ENCODE data around the gene NAV2.

Gene NAV2

DNA sequence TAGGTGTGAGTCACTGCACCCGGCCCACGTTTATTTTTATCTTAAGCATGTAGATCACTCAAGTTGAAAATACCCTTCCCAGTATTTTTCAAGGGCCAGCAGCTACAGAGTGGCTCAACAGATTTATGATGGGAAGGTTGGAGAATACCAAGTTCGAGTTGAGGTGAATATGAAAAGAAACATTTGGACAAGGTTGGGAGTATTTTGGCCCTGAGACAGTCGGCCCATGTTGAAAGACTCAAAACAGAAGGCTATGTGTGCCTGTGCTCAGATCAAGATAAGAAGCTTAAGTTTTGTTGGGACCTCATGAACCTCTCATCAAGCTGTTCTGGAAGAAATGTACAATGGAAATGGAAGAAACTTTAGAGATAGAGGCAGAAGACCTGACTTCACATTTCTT lies 248.6 kb downstream of the NAV2 start:
- TF ChIP-seq, protein P1, sequence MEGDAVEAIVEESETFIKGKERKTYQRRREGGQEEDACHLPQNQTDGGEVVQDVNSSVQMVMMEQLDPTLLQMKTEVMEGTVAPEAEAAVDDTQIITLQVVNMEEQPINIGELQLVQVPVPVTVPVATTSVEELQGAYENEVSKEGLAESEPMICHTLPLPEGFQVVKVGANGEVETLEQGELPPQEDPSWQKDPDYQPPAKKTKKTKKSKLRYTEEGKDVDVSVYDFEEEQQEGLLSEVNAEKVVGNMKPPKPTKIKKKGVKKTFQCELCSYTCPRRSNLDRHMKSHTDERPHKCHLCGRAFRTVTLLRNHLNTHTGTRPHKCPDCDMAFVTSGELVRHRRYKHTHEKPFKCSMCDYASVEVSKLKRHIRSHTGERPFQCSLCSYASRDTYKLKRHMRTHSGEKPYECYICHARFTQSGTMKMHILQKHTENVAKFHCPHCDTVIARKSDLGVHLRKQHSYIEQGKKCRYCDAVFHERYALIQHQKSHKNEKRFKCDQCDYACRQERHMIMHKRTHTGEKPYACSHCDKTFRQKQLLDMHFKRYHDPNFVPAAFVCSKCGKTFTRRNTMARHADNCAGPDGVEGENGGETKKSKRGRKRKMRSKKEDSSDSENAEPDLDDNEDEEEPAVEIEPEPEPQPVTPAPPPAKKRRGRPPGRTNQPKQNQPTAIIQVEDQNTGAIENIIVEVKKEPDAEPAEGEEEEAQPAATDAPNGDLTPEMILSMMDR (IDR thresholded peaks at IDR 0.05; ENCODE audit: borderline replicate concordance, control extremely low read depth, extremely low read depth, insufficient read depth, missing control alignments): no peak
- in situ Hi-C loops (cut with MboI; ENCODE audit: low sequenced_read_pairs, unreplicated experiment): no loop called here

DNA sequence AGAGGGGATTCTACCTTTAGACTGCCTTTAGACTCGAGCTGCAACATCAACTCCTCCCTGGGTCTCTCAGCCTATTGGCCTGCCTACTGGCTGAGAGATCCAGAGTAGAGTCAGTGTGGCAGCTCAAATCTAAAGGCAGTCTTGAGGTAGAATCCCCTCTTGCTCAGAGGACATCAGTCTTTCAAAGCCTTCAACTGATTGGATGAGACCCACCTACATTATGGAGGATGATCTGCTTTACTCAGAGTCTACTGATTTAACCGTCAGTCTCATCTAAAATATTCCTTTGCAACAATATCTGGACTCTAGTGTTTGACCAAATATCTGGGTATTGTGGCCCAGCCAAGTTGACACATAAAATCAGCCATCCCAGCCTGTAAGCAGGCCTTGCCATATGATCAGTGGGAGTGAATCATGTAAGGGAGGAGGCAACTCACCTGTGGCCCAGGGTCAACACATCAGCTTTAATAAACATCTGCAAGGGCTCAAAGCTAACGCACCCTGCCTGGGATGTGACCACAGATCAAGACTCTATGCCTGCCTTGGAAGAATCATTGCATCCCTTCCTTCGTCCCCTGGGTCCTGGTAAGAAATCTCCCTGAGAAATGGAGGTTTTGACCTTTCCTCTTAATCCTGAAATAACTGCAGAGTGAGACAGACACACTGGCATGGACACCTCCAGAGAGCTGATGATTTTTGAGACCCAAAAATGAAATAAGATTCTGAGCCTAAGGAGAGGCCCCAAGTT lies 249.6 kb downstream of the NAV2 start:
- TF ChIP-seq, protein P1 (IDR thresholded peaks at IDR 0.05; ENCODE audit: borderline replicate concordance, control extremely low read depth, extremely low read depth, insufficient read depth, missing control alignments): no peak
- in situ Hi-C loops (cut with MboI; ENCODE audit: low sequenced_read_pairs, unreplicated experiment): no loop called here
- DNase-seq (ENCODE audit: low spot score): no peak

More for the DNA sequence above, 248.6 kb downstream of the NAV2 start:
- DNase-seq (ENCODE audit: low spot score): no peak

DNA sequence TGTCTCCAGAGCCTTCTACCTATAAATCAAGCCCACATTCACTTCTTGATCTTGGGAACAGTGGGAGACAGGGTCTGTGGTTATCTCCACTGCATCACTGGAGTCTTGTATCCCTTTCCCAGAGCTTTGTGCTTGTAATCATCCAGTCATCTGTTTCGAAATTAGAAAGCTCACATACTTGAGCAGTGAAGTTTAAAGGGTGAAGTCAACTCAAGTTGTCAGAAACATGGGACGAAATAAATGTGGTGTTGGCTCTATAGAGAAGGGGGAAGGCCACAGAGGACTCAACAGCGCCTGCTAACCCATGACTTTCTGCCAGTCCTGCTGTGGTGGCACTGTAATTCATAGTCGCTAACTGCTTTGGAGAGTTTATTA lies 250.2 kb downstream of the NAV2 start:
- TF ChIP-seq, protein P1 (IDR thresholded peaks at IDR 0.05; ENCODE audit: borderline replicate concordance, control extremely low read depth, extremely low read depth, insufficient read depth, missing control alignments): no peak
- DNase-seq (ENCODE audit: low spot score): no peak
- in situ Hi-C loops (cut with MboI; ENCODE audit: low sequenced_read_pairs, unreplicated experiment): no loop called here

DNA sequence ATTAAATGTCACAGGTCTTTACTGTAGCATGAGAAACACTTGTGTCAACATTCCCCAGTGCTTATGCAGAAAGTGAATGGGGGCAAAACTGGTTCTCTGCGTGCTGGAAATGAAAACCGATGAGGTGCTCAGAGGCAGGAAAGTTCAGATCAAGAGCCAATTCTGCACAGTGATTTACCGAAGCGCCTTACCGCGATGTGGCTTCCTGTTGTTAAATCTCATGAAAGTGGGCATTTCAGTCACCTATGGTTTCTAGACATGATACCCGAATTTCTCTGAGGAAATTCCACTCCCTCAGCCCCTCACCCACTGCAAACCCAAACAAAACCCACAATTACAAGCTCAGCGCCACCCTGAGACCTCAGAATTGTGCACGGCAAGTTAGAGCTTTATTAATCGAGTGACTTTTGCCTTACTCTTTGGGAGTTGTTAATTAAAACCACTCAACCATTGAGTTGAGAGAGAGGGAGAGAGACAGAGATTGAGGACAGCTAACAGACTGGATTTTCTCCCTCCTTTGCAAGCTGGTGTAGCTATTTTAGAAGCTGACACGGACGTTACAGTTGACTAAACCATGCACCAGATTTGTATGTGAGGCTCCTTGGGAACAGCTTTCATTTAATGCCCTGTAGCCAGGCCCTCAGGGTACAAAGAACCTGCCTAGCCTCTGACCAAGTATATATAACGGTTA lies 251.2 kb downstream of the NAV2 start:
- TF ChIP-seq, protein P1 (IDR thresholded peaks at IDR 0.05; ENCODE audit: borderline replicate concordance, control extremely low read depth, extremely low read depth, insufficient read depth, missing control alignments): no peak
- no peak for DNase-seq (ENCODE audit: low spot score)
- in situ Hi-C loops (cut with MboI; ENCODE audit: low sequenced_read_pairs, unreplicated experiment): no loop called here

DNA sequence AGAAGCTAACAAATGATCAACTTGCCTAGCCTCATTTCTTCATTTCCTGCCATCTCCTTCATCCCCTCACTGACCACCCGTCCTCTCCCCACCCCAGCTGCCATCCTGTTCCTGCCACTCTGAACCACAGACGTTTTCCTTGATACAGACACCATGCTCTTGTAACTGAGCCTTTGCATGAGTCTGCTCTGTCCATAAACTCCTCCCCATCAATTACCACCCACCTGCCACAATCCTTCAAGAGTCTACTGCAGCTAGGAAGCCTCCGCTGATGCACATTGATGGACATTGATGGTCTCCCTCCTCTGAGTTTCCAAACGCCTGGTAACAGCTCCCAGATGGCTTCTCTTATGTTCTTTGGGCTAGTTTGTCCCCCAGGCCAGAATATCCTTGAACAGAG lies 253.8 kb downstream of the NAV2 start:
- TF ChIP-seq, protein P1 (IDR thresholded peaks at IDR 0.05; ENCODE audit: borderline replicate concordance, control extremely low read depth, extremely low read depth, insufficient read depth, missing control alignments): no peak
- in situ Hi-C loops (cut with MboI; ENCODE audit: low sequenced_read_pairs, unreplicated experiment): no loop called here
- DNase-seq (ENCODE audit: low spot score): no peak

DNA sequence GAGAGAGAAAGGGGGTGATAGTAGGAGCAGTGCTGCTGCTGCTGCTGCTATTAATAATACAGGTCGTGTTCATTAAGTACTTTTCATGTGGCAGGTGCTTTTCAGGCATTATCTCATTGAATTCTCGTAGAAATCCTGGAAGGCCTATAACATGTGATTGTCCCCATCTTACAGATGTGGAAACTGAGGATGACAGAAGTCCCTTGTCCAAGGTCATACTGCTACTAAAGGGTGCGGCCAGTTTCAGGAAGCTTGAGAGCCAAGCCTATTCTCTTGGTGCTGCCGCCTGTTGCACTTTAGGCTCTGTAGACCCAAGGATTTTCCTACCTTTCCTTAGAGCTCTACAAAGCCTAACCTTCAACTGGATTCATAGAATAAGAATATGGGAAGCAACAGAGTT lies 254.3 kb downstream of the NAV2 start:
- no peak for DNase-seq (ENCODE audit: low spot score)
- TF ChIP-seq, protein P1 (IDR thresholded peaks at IDR 0.05; ENCODE audit: borderline replicate concordance, control extremely low read depth, extremely low read depth, insufficient read depth, missing control alignments): no peak
- in situ Hi-C loops (cut with MboI; ENCODE audit: low sequenced_read_pairs, unreplicated experiment): no loop called here
